ENCODE results near the gene NANOS3. TPM values are rescaled to one million over a fixed set of nuclear protein-coding genes. Genes with fewer than 3 reads are reported as not detected.

The NANOS3 gene
- total and polyA plus RNA-seq, 9 of the 15 experiments (the other 6 are each of a cell fraction or from before 2014, with no cell fraction given): not detected

DNA sequence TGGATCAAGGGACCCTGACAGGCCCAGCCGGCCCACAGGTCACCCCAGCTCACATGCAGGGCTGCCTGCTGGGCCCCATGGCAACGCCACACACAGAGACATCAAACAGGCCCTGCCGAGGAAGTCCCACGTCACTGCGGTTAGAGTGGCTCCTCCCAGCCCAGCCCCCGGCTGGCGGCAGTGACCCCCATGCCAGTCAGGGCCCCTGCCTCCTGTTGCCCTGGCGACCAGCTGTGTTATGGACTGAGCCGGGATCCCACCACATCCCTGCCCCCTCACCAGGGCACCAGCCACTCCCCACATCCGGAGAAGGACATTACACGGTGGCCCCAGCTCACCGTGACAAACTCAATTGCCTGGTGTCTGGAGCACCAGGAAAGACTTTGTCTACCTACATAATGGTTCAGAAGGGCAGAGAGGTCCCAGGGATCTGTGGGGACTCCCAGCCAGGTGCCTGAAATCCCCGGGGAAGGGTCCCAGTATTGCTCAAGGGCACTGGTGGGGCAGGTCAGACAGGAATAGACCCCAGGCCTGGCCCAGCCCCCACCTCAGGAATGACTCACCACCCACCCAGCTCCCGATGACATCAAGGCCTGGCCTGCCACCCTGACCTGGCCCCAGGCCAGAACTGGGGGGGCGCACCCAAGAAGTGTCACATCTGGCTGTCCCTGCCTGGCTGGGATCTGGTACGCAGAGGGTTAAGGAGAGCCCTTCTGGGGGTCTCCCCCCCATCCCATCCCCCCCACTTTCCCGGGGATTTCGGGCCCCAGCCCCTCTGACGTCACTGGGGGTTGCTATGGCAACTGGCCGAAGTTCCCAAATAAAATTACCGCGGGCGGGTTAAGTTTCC lies 30.2 kb upstream of the NANOS3 start (continued):
- TF ChIP-seq NCOR1 (IDR thresholded peaks at IDR 0.05): 0 out of 2 replicates have a peak, but pooled peaks have one; percentile 45
- no peak for TF ChIP-seq ZNF79 (CRISPR knock-in tag; IDR thresholded peaks at IDR 0.05; ENCODE audit: low read depth)
- TF ChIP-seq ZNF165 (CRISPR knock-in tag; IDR thresholded peaks at IDR 0.05; ENCODE audit: borderline replicate concordance): no peak
- TF ChIP-seq CAMTA2 (CRISPR knock-in tag; conservative IDR thresholded peaks at IDR 0.05): no peak
- TF ChIP-seq CBX8 (IDR thresholded peaks at IDR 0.05; ENCODE audit: borderline replicate concordance, extremely low read depth, low read depth, low read length, poor library complexity, severe bottlenecking): no peak
- TF ChIP-seq DDX20 (tag; IDR thresholded peaks at IDR 0.05; ENCODE audit: low read depth): 0 out of 2 replicates have a peak, but pooled peaks have one; percentile 34
- TF ChIP-seq U2AF1 (optimal IDR thresholded peaks at IDR 0.05; ENCODE audit: low read depth, low read length): no peak
- no peak for TF ChIP-seq HDAC6 (IDR thresholded peaks at IDR 0.05; ENCODE audit: low read depth, low read length)
- TF ChIP-seq CBX3 (IDR thresholded peaks at IDR 0.05; ENCODE audit: borderline replicate concordance in 1 of 2, low read length in 2 of 2): no peak
- TF ChIP-seq ETS2 (tag; IDR thresholded peaks at IDR 0.05; ENCODE audit: borderline replicate concordance, poor library complexity, severe bottlenecking): no peak
- TF ChIP-seq, protein P1, sequence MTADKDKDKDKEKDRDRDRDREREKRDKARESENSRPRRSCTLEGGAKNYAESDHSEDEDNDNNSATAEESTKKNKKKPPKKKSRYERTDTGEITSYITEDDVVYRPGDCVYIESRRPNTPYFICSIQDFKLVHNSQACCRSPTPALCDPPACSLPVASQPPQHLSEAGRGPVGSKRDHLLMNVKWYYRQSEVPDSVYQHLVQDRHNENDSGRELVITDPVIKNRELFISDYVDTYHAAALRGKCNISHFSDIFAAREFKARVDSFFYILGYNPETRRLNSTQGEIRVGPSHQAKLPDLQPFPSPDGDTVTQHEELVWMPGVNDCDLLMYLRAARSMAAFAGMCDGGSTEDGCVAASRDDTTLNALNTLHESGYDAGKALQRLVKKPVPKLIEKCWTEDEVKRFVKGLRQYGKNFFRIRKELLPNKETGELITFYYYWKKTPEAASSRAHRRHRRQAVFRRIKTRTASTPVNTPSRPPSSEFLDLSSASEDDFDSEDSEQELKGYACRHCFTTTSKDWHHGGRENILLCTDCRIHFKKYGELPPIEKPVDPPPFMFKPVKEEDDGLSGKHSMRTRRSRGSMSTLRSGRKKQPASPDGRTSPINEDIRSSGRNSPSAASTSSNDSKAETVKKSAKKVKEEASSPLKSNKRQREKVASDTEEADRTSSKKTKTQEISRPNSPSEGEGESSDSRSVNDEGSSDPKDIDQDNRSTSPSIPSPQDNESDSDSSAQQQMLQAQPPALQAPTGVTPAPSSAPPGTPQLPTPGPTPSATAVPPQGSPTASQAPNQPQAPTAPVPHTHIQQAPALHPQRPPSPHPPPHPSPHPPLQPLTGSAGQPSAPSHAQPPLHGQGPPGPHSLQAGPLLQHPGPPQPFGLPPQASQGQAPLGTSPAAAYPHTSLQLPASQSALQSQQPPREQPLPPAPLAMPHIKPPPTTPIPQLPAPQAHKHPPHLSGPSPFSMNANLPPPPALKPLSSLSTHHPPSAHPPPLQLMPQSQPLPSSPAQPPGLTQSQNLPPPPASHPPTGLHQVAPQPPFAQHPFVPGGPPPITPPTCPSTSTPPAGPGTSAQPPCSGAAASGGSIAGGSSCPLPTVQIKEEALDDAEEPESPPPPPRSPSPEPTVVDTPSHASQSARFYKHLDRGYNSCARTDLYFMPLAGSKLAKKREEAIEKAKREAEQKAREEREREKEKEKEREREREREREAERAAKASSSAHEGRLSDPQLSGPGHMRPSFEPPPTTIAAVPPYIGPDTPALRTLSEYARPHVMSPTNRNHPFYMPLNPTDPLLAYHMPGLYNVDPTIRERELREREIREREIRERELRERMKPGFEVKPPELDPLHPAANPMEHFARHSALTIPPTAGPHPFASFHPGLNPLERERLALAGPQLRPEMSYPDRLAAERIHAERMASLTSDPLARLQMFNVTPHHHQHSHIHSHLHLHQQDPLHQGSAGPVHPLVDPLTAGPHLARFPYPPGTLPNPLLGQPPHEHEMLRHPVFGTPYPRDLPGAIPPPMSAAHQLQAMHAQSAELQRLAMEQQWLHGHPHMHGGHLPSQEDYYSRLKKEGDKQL (CRISPR knock-in tag; IDR thresholded peaks at IDR 0.05; ENCODE audit: borderline replicate concordance): no peak
- no peak for TF ChIP-seq GABPB2 (CRISPR knock-in tag; conservative IDR thresholded peaks at IDR 0.05)
- no peak for TF ChIP-seq TOE1 (IDR thresholded peaks at IDR 0.05; ENCODE audit: borderline replicate concordance)
- TF ChIP-seq TOE1 (CRISPR knock-in tag; IDR thresholded peaks at IDR 0.05; ENCODE audit: borderline replicate concordance, low read depth): no peak
- TF ChIP-seq ZNF232 (CRISPR knock-in tag; IDR thresholded peaks at IDR 0.05): no peak
- TF ChIP-seq GTF2A2 (tag; IDR thresholded peaks at IDR 0.05): no peak
- TF ChIP-seq NFRKB (IDR thresholded peaks at IDR 0.05; ENCODE audit: low read depth): peak; percentile 20
- TF ChIP-seq, protein P2, sequence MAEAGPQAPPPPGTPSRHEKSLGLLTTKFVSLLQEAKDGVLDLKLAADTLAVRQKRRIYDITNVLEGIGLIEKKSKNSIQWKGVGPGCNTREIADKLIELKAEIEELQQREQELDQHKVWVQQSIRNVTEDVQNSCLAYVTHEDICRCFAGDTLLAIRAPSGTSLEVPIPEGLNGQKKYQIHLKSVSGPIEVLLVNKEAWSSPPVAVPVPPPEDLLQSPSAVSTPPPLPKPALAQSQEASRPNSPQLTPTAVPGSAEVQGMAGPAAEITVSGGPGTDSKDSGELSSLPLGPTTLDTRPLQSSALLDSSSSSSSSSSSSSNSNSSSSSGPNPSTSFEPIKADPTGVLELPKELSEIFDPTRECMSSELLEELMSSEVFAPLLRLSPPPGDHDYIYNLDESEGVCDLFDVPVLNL (CRISPR knock-in tag; IDR thresholded peaks at IDR 0.05; ENCODE audit: low read depth): no peak
- no peak; the same call in 1 of the 2 replicates for TF ChIP-seq MYC (IDR thresholded peaks at IDR 0.05; ENCODE audit: low read depth, low read length)
- no peak for TF ChIP-seq MYC (CRISPR knock-in tag; IDR thresholded peaks at IDR 0.05; ENCODE audit: borderline replicate concordance, low read depth)
- peak; percentile 57 for TF ChIP-seq HDAC3 (IDR thresholded peaks at IDR 0.05; ENCODE audit: borderline replicate concordance, partially characterized antibody)
